ENCODE data around the gene GPR55.

Gene GPR55

DNA sequence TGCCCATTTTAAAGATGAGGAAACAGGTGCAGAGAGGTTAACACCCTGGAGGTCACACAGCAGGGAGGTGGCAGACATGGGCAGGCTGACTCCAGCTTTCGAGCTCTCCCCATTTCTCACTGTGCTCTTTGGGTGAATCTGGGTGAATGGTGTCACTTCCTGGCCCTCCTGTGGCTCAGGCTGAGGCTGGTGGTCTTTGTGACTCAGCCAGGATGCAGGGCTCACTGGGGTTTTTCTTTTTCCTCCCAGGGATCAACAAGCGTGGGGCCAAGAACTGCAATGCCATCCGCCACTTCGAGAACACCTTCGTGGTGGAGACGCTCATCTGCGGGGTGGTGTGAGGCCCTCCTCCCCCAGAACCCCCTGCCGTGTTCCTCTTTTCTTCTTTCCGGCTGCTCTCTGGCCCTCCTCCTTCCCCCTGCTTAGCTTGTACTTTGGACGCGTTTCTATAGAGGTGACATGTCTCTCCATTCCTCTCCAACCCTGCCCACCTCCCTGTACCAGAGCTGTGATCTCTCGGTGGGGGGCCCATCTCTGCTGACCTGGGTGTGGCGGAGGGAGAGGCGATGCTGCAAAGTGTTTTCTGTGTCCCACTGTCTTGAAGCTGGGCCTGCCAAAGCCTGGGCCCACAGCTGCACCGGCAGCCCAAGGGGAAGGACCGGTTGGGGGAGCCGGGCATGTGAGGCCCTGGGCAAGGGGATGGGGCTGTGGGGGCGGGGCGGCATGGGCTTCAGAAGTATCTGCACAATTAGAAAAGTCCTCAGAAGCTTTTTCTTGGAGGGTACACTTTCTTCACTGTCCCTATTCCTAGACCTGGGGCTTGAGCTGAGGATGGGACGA, 47.1 kb downstream of the GPR55 start:
- DNase-seq, result no peak

DNA sequence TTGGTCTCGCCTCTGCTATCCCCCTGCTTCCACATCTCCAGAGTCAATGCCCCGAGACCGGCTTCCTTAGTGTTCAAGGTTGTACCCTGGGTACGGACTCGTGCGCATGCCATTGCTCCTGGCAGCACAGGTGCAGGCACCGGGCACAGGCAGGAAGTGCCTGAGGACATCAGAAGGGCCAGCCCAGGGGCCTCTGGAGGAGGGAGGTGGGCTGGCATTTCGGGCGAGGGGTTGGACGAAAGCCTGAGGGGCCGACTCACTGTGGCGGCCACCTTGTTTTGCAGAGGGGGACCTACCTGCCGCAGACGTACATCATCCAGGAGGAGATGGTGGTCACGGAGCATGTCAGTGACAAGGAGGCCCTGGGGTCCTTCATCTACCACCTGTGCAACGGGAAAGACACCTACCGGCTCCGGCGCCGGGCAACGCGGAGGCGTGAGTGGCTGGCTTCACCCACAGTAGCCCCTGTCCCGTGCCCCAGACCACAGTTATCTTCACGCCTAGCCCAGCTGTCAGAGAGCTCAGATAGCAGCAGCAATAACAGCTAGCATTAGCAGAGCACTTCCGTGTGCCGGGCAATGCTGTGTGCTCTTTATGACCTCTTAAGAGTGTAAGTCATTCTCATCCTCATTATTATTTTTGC, 47.8 kb downstream of the GPR55 start:
- DNase-seq, result no peak

DNA sequence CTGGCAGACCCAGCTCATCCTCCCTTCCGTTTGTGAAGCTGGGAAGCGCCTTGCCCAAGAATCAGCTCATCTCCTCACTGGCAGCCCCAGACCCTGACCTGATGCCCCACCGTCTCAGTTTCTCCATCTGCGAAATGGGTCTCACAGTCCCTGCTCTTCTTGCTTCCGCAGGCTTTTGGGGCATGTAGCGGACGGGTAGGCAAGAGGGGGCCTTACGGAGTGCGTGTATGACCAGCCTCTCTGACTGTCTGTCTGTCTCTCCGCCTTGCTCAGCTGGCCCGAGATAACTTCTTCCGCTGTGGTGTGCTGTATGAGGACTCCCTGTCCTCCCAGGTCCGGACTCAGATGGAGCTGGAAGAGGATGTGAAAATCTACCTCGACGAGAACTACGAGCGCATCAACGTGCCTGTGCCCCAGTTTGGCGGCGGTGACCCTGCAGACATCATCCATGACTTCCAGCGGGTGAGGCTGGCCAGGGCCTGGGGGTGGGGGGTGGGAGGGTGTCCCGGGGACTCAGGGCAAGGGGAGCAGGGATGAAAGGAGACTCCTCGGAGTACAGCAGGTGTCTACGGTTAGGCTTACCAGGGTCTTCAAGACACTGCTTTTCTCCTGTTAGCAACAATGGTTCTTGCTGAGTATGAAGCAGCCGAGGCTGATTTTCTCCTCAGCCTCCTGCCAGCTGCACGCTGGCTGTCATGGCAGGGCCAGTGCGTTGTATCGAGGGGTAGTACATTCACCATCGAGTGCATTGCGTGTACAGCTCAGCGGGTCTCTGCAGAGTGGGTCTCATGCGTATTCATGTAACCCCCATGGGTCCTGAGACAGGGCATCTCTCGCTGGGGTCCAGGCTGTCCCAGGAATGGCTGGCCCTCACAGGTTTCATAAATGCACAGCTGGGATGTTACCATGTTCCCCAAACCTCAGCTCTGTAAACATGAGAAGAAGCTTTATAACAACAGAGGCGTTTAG, 49.4 kb downstream of the GPR55 start:
- DNase-seq, result no peak

DNA sequence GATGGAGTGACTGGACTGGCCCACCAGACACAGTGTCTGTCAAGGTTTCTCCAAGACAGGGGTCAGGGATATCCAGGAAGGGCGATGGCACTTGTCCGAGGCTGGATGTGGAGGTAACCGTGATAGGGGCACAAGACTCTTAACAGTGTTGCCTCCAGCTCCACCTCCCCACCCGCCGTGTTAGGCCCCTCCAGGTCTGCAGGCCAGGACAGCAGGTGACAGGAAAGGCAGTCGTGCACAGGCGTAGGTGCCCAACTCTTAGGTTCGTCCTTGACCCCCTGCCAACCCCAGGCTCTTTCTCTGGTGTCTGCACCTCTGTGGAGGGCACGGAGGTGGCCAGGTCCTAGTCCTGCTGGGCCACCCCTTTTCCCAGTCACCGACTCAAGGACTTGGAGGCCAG, 50.2 kb downstream of the GPR55 start:
- no peak for DNase-seq

DNA sequence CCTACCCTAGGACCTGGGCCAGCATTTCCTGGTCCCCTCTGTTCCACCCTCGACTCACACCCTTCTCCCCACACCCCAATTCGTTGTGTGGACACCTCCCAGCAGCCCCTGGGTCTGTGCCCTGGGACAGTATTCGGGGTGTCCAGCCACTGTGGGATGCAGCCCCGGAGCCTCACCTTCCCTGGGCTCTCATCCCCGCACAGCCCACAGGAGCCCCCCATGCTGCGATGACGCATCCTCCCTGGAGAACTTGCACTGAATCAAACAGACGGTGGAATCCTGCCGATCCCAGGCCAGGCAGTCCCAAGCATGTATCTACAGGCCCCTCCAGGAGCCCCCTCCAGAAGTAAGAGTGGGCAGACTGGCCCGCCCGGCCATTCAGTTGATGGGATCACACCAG, 50.6 kb downstream of the GPR55 start:
- no peak for DNase-seq

DNA sequence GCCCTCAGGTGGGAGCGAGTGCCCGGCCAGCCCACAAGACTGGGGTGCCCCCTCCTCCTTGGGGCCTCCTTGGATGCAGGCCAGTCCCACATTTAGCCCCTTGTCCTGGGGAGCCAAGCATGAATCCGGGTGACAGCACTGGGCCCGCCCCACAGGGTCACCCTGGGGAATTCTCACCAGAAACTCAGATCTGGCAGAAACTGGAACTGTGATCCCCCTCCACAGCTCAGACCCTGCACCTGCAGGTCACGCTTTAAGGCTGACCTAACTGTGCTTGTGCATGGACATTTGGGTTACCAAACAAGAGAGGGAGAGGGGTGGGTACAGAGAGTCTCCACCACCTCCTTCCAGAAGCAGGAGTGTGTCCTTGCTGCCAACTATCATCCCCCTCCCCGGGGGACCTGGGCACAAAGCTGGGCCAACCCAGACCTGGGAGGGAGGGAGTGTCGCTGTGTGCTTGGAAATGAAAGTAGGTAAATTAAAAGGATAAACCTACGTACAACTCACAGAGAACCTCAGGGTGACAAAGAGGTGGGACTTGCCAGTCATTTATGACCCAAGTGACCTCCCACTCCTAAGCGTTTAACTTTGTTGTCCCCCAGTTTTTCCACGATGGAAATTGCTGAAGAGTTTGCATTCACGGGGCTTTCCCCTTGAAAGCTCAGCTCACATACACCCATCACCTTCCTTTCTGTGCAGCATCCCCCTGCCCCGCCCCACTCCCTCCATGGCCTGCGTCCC, 51.2 kb downstream of the GPR55 start:
- DNase-seq, result peak; percentile 18

DNA sequence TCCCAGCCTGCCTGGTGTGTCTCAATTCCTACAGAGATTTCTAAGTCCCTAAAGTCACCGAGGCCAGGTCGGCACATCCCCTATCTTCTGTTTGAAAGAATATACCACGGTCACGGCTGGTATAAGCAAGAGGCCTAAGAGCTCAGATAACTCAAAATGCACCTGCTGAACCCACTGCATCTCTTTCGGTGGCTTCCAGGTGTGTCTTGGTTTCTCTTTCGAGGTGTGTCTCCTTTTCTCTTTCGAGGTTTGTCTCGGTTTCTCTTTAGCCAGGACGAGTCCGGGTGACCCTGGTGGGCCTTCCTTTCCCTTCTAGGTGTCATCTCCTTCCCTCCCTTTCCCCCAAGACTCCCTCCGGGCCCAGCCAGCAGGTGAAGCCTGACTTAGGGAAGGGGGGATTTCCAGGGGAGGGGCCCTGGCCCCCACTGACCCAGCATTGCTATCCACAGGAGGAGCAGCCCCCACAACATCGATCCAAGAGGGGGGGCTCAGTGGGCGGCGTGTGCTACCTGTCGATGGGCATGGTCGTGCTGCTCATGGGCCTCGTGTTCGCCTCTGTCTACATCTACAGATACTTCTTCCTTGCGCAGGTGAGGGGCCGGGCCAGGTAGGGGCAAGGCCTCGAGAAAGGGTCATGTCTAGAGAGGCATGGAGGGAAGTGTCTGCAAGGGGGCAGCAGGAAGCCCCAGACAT, 51.9 kb downstream of the GPR55 start:
- peak; percentile 84 for DNase-seq

DNA sequence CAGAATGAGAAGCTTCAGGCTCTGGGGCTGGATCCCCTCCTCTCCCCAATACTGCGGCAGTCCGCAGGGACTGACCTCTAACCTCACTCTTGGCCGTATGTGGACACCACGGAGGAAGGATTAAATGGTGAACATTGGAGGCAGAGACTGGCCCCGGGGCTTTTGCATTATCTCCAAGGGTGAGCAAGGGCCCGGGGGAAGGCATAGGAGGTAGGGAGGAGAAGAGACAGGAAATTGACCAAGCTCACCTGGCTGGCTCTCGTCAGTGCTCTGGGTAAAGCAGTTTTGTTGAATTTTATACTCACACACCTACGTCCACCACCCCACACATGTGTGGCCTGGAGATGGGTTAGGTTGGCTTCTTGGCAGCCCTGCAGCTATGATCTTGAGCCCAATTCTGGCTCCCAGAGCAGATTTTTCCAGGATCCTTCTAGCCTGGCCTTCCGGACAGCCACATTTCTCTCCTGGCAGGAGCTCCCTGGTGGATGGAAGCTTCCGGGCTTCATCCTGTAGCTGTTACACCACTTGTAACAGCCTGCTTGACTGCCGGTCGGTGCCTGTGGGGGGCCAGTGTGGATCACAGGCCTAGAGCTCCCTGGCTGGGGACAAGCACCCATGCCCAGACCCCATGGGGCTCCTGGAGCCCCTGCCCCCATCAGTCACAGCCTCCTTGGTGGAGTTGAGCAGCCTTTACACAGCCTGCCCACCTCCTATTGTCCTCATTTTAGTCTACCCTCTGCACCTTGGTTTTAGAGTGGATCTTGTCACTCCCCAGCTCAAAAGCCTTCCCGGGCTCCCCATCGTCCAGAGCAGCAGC, 52.7 kb downstream of the GPR55 start:
- DNase-seq, result no peak

DNA sequence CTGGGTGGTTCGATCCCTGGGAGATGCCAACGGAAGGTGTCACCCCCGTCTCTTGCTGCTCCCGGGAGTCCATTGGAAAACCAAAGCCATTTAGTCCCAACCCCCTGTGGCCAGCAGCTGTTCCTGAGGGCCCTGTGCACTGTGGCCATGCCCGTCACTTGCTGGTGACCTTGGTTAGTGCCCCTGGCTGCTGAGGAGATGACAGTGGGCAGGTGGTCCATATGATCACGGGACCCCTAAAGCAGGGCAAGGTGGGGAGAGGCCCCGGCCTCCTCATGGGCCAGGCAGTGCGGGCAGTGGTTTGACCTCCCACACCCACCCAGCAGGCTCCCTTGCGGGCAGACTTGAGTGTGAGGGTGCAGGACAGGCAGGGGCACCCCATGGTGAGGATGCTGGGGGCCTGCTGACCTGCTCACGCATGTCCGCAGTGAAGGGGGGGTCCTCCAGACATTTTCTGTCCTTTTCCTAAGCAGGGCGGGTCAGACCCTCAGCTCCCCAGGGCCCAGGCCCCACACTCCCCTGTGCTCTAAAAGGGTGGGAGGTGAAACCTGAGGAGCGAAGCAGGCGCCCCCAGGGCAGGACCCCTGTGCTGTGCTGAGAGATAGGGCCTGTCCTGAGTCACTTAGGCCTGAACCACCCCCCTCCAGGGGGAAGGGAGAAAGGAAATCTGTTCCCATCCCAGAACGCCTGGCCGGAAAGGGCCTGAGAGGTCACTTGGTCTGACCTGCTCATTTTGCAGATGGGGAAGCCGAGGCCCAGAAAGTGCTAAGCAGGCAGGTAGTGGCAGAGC, 53.5 kb downstream of the GPR55 start:
- DNase-seq, result no peak

DNA sequence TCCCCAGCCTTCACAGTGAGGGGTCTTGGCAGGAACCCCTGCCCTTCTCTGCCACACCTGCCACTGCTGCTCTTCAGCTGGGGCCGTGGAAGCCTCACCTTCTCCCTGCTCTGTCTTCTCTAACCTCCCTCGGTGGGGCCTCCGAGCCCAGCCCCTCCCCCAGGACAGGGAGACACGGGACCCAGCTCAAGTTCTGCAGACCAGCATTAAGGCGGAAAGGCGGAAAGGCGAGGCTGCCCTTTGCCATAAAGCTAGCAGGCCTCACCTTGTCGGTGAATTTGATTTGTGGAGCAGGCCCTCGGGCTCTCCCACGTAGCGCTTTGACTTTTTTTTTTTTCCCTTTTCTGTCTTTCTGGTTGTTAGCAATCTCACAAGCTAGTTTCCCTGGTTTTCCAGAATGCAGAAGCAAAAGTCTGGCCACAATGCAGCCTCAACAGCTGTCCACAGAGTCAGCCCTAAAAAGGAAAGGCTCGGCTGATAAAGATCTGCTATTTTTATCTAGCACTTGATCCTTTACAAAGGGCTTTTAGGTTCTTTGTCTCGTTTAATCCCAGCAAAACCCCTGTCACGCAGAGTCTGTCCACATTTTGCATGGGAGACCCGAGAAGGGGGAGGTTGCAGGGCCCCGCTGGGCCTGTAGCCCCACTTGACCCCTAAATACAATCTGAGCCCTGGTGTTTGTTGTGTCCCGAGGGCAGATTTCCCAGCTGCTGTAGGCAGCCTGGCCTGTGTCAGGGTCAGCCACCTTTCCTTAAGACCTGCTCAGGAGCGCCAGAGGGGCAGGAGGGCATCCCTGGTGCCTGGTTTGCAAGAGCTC, 54.3 kb downstream of the GPR55 start:
- peak; percentile 55 for DNase-seq

DNA sequence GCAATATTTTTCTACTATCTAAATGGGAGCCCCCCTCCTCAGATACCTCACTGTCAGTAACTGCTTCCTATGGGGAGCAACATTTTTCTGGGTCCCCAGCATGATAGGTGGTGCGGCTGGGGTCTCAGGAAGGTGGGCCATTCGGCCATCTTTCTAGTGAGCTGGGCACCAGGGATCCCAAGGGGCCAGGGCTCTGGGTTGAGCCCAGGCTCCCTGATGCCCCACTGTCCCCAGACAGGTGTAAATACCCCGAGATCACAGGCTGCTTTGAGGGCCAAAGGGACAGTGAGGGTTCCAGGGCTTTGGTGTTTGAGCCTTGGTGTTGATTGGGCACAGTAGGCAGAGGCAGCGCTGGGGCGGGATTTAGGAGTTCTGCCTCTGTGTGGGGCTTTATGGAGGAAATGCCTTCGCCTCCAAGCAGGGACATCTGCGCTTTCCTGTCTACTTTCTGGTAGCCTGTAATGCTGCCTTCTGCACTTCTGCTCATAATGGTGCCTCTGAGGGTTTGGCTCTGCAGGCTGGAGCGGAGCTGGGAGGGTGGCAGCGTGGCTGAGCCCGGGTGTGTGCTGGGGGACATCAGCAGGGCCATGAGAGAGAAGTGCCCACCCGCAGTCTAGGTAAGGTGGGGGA, 55.0 kb downstream of the GPR55 start:
- peak; percentile 16 for DNase-seq

DNA sequence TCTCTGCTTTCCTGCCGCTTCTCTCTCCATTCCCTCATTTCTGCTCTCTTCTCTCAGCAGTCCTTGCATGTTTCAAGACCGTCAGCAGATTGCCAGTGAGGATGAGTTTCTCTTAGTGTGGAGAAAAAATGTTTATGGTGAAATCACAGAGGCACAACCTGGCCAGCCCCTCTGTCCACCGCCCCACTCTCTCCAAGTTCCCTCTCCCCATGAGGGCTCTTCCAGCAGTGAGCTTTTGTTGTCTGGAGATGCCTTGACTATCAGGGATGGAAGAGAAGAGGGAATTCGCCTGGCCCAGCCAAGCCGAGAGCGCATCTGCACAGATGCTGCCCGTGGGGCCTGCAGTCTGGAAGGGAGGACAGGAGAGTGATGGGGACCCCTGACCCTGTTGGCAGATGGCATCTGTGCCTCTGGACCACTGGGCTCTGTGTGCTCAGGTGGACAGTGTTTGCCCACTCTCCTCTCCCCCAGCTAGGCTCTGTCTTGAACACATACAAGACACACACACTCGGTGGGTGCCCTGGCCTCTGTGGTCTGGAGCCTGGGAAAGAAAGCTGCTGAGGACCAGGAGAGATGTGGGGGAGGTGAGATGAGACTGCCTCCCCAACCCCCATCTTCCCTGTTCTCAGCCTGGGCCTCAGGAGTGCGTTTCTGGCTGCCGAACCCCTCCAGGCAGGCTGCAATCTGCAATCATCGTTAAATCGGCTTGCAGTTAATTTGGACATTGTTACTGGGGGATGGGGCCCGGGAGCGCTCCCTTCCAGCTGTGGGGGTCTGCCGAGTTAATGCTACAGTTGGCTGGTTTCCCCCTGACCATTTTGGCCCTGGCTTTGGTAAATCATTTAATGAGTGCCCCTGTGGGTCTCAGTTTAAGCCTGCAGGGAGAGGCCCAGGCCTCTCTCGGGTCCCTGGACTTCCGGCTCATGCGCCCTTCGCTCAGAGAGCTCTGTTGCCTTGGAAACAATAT, 55.8 kb downstream of the GPR55 start:
- DNase-seq, result no peak

DNA sequence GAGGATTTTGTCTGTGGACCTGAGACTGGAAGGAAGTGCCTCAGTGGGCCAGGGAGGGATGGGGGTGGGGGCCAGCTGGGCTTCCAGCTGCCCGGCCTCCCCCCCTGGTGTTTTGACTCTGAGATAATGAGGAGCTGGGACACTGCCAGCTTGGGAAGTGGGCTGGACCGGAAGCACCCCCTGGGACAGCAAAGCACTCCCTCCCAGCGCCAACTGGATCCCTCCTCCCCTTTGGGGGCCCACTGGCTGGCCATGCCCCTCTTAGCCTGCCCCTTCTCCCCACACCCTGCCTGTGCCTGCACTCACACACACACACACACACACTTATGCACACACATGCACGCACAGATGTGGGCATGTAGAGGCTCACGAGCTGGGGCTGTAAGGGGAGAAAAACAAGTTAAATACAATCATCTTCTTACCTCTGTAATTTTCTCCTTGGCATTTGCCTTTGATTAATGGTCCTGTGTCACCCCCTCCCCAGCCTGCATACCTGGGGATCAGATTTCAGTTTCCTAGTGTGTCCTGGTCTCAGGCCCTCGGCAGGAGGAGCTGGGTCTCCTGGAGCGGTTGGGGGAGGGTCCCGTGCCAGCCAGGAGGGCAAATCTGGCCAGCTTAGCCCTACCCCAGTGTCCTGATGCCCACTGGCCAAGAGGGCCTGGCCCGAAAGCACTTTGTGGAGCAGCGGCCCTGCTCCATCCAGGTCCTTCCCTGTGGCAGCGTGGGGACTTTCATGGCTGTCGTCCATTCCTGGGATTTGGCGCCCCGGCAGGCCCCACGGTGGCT, 56.7 kb downstream of the GPR55 start:
- no peak for DNase-seq

DNA sequence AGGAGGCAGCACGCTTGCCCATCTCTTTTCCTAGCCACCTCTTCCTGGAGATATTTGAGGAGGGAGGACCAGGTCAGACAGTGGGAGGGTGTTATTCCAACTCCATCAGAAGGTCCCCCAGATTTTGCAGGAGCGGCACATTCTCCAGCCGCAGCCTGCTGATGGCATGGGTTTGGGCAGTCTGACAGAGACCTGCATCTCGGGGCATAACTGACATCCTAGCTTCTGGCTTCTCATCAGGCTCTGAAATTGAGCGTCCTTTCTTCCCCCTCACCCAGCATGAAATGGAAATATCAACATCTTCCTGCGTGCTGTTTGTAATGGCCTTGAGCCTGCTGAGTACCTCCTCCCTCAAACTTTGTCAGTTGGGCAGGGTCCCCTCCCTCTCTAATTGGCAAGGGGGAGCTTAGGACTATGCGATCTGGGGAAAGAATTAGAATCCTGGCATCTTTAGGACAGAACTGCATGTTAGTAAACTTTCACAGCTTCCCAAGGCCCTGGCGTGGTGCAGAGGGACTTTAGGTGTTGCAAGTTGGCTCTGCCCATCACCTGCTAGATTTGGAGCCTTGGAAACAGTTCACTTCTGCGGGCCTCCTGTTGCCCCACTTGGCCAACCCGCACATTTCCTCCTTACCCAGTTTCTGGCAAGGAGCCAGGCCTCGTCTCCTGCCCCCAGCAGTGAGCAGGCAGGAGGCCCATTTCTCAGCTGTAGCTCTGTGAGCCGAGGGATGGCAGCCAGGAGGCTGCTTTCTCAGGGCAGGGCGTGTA, 58.1 kb downstream of the GPR55 start:
- DNase-seq, result peak; percentile 93

DNA sequence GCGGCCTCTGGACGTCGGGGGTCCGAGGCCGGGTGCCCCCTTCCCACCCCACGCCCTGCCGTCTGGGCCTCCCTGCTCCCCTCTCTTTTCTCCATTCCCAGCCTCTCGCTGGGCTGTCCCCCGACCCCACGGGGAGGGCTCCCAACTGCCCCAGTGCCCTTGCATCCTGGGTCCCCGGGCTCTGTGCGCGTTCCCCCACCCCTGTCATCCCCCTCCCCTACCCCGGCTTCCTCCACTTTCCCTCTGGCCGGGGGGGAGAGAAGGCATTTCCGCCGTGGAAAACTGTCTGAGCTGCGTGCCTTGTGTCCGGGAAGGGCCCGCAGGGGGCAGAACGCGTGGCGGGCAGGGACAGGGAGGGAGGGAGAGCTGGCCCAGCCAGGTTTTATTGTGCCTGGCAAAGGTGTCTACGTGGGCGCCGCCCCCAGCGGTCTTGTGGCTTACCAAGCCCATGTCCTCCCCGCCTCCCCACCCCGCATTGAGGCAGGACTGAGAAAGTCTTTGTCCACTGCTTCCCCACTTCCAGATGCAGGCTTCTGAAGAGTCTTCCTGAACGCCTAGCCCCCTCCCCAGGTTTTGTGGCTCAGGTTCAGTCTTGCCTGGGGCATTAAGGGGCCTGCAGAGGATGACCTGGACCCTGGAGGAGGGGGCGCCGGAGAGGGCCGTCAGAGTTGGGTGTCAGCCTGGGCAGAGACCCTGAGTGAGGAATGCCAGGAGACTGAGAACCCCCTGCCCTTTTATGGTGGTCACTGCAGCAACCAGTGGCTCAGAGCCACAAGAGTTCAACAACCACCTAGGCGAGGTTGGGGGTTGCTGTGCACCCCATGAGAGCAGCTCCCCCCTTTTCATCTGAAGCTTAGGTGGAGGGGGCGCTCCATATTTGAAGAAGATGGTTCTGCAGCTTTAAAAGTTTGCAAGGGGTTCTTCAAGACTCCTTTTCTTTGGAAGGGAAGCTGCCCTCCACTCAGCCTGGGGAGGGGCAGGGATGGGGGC, 59.0 kb downstream of the GPR55 start:
- DNase-seq, result peak; percentile 65

All from RPMI8226 (cell line).